Fibroblast of the aortic adventitia (primary cell): ENCODE measurements around the gene ADAT1. TPM values are rescaled to one million over a fixed set of nuclear protein-coding genes. Genes with fewer than 3 reads are reported as not detected.

Source experiments
- DNase-seq: peaks from one replicate; pipeline ENCODE4 v3.0.0-alpha.2; 2010; ENCODE audit warnings: low read depth
- H3K4me3 ChIP-seq: 2 replicates; pipeline ENCODE4 v1.5.1; 2011; ENCODE audit warnings: low read depth, mild to moderate bottlenecking, control low read depth, low read length, moderate library complexity
- total RNA-seq: library from RNA; depleted of rRNA; stranded (reverse); fragments of >200 nt; gene quantifications from 2 replicates; pipeline ENCODE4 v1.2.3, GENCODE V29; 2012; ENCODE audit warnings: low replicate concordance
- TF ChIP-seq, protein P1 (sequence below): IDR thresholded peaks from 2 replicates; pipeline ENCODE4 v1.5.1; 2011; ENCODE audit warnings: mild to moderate bottlenecking, low read length, control low read depth, inconsistent platforms; ENCODE audit not compliant: insufficient read depth

The ADAT1 gene
- total RNA-seq, 1 donor: 65.1 TPM

DNA sequence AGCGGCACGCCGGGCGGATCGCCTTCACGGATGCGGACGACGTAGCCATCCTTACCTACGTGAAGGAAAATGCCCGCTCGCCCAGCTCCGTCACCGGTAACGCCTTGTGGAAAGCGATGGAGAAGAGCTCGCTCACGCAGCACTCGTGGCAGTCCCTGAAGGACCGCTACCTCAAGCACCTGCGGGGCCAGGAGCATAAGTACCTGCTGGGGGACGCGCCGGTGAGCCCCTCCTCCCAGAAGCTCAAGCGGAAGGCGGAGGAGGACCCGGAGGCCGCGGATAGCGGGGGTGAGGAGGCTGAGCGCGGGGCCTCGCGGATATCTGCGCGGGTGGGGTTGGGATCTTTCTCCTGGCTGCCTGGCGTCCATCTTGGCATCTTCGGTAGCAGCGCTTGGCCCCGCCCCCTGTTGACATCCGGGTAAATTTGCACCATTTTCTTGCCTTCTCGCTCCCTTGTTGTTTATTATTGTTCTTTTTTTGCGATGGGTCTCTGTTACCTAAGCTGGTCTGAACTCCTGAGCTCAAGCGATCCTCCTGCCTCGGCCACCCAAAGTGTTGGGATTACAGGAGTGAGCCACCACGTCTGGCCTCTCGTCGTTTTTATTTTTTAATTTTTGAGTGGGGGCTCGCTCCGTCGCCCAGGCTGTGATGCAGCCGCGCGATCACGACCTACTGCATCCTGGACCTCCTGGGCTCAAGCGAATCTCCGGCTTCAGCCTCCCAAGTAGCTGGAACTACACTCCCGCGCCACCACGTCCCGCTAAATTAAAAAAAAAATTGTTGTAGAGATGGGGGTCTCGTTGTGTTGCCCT, 25.4 kb upstream of the ADAT1 start:
- peak overlapping the region; percentile 99 for H3K4me3 ChIP-seq
- peak; percentile 67 for DNase-seq
- TF ChIP-seq, protein P1, sequence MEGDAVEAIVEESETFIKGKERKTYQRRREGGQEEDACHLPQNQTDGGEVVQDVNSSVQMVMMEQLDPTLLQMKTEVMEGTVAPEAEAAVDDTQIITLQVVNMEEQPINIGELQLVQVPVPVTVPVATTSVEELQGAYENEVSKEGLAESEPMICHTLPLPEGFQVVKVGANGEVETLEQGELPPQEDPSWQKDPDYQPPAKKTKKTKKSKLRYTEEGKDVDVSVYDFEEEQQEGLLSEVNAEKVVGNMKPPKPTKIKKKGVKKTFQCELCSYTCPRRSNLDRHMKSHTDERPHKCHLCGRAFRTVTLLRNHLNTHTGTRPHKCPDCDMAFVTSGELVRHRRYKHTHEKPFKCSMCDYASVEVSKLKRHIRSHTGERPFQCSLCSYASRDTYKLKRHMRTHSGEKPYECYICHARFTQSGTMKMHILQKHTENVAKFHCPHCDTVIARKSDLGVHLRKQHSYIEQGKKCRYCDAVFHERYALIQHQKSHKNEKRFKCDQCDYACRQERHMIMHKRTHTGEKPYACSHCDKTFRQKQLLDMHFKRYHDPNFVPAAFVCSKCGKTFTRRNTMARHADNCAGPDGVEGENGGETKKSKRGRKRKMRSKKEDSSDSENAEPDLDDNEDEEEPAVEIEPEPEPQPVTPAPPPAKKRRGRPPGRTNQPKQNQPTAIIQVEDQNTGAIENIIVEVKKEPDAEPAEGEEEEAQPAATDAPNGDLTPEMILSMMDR: no peak

DNA sequence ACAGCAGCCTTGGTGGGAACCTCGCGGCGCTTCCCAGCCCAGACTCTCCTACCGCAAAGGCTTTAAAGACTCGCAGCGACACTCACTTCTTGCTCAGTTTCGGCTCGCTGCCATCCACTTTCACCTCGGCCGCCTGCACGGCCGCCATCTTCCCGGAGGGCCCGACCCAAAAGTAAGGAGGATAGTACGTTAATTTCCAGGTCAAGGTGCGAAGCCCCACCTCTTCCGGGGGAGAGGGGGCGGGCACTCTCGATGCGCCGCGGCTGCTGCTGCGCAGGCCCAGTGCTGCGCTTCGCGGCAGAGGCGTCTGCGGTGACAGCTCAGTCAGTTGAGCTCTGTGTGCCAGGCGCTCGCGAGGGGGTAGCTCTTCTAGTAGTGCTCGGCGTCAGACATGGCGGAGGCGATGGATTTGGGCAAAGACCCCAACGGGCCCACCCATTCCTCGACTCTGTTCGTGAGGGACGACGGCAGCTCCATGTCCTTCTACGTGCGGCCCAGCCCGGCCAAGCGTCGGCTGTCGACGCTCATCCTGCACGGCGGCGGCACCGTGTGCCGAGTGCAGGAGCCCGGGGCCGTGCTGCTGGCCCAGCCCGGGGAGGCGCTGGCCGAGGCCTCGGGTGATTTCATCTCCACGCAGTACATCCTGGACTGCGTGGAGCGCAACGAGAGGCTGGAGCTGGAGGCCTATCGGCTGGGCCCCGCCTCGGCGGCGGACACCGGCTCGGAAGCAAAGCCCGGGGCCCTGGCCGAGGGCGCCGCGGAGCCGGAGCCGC, 24.6 kb upstream of the ADAT1 start, which contains the start of the genes KARS1 and TERF2IP:
KARS1 (minus strand) TSS at position 174 of the 773 bp plus-strand sequence; CDS start at position 148, 26 bp downstream.
TERF2IP (plus strand) TSS at position 282 of the 773 bp plus-strand sequence; CDS start at position 392, 110 bp downstream.
- peak within 1 kb of the TSS; percentile 99 for H3K4me3 ChIP-seq
- peak; percentile 87 for DNase-seq

DNA sequence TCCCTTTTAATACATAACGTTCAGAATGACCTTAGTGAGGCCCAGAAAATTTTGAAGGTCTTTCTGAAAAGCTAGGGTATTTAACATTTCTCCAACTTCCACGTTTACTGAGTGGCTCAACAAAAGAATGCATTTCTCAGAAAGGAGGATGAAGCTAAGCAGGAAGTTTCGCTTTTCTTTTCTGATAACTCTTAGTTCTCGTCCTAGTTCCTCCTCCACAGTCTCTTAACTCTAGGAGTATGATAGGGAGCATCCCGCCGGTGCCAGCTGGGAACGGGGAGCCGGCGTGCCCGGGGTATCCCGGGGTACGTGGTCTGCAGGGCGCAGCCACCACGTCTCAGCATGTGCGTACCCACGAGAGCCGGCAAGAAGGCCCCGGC, 24.0 kb upstream of the ADAT1 start:
- no peak for DNase-seq
- TF ChIP-seq, protein P1: no peak
- peak overlapping the region; percentile 99 for H3K4me3 ChIP-seq

More for the DNA sequence above, 24.6 kb upstream of the ADAT1 start, which contains the start of the genes KARS1 and TERF2IP:
- TF ChIP-seq, protein P1: no peak

DNA sequence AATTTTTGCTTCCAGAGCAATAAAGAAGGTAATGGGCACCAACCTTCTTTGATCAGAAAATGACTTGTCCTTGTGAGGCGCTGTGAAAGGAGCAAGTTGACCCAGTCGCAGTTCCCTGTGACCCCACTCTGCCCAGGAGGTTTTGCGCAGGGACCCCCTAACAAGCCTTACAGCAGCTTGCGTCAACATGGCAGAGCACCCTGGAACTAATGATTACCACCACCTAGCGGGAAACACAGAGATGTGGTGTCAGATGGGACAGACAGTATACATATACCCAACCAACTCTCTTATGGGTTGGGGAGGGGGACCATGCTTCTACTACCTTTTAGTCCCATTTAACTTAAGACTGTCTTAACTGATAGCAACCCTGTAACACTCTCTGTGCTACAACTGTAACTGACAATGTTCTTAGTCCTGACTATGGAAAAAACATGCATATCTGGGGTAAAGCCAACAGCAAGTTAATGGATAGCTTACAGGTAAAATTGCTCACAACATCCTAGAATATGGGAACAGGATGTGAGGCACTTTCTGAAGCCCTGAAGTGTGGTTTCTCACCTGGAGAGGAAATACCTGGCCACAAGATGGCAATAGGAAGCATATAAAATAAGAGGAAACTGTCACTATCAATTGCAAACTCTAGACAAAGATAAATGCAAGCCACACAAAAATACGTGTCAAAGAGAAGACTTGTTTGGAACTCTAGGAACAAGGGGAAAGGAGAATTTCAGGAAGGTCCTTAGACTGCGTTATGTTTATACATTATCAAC, 21.3 kb upstream of the ADAT1 start:
- no peak overlapping the region for H3K4me3 ChIP-seq
- TF ChIP-seq, protein P1: no peak
- DNase-seq: no peak

DNA sequence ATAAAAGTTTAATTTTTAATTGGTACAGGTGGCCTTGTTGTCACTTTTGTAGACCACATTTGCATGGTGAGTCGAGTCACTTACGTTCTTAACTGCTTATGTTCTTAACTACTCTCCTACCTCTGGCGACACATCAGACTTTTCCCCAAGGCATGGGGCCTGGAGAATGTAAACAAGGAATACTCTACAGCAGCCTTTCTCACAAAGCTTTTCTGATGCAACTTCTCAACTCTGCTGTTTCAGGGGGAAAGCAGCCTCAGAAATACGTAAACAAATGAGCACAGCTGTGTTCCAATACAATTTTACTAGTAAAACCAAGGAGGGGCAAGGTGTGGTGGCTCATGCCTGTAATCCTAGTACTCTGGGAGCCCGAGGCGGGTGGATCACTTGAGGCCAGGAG, 17.5 kb upstream of the ADAT1 start:
- H3K4me3 ChIP-seq: no peak overlapping the region
- DNase-seq: no peak
- TF ChIP-seq, protein P1: no peak

DNA sequence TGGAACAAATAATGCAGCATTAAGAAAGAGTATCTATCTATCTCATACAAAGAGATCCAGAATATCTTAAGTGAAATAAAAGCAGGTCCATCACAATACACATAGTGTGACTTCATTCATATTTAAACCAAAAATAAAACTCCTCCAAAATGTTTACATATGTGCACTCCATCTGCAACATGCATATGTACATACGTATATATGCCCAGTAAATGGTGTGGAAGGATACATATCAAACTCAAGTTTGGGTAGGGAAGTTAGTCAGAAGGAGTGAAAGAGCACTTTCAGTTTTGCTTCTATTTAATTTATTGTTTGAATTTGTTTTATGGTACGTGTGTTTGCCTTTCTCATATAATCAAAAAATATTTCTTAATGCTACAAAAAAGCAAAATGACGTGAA, 12.0 kb upstream of the ADAT1 start:
- no peak for DNase-seq
- TF ChIP-seq, protein P1: no peak
- H3K4me3 ChIP-seq: no peak overlapping the region
